ENCODE measurements around the gene PPP1R13B.

The PPP1R13B gene

GRCh38 chr14:103718572-103718971 is 128.8 kb downstream of the PPP1R13B start:
- Histone ChIP-seq H3K4me3 (ENCODE audit: low read depth in 1 of 2, low read length in 1 of 2) (no peak overlapping the region), H3K27me3 (peaks cover 4% of the 10 kb centered on the region), H3K4me1 (ENCODE audit: control insufficient read depth in 1 of 2, insufficient read depth in 1 of 2, low read depth in 1 of 2, low read length in 1 of 2) (peaks cover 13 to 18% of the 10 kb centered on the region in 2 experiments), H3K9me3 (no peaks in the 10 kb centered on the region), H3K27ac (no peak overlapping the region), H3K36me3 (no peaks in the 10 kb centered on the region)
- TF ChIP-seq CTCF (IDR thresholded peaks at IDR 0.05): no peak

GRCh38 chr14:103716899-103717411 is 130.4 kb downstream of the PPP1R13B start:
- no peak for TF ChIP-seq CTCF (IDR thresholded peaks at IDR 0.05)
- H3K27me3 ChIP-seq: peaks cover 4% of the 10 kb centered on the region
- H3K27ac ChIP-seq: no peak overlapping the region
- H3K9me3 ChIP-seq: no peaks in the 10 kb centered on the region
- peaks cover 13 to 18% of the 10 kb centered on the region in 2 experiments for H3K4me1 ChIP-seq (ENCODE audit: control insufficient read depth in 1 of 2, insufficient read depth in 1 of 2, low read depth in 1 of 2, low read length in 1 of 2)
- no peaks in the 10 kb centered on the region for H3K36me3 ChIP-seq
- no peak overlapping the region for H3K4me3 ChIP-seq (ENCODE audit: low read depth in 1 of 2, low read length in 1 of 2)

GRCh38 chr14:103716091-103716801 is 131.1 kb downstream of the PPP1R13B start:
- peaks cover 13 to 18% of the 10 kb centered on the region in 2 experiments for H3K4me1 ChIP-seq (ENCODE audit: control insufficient read depth in 1 of 2, insufficient read depth in 1 of 2, low read depth in 1 of 2, low read length in 1 of 2)
- H3K4me3 ChIP-seq (ENCODE audit: low read depth in 1 of 2, low read length in 1 of 2): peak overlapping the region; percentile 66 to 73
- H3K9me3 ChIP-seq: no peaks in the 10 kb centered on the region
- H3K27me3 ChIP-seq: peaks cover 4% of the 10 kb centered on the region
- H3K36me3 ChIP-seq: no peaks in the 10 kb centered on the region
- TF ChIP-seq CTCF (IDR thresholded peaks at IDR 0.05): no peak
- peak overlapping the region; percentile 76 for H3K27ac ChIP-seq

- peaks cover 4% of the 10 kb centered on the region for H3K27me3 ChIP-seq
- peaks cover 13 to 18% of the 10 kb centered on the region in 2 experiments for H3K4me1 ChIP-seq (ENCODE audit: control insufficient read depth in 1 of 2, insufficient read depth in 1 of 2, low read depth in 1 of 2, low read length in 1 of 2)
- H3K4me3 ChIP-seq (ENCODE audit: low read depth in 1 of 2, low read length in 1 of 2): peak within 1 kb of the TSS; percentile 66 to 73
- no peaks in the 10 kb centered on the region for H3K36me3 ChIP-seq
- H3K9me3 ChIP-seq: no peaks in the 10 kb centered on the region
- H3K27ac ChIP-seq: peak within 1 kb of the TSS; percentile 76
- no peak for TF ChIP-seq CTCF (IDR thresholded peaks at IDR 0.05)
Measured at GRCh38 chr14:103715052-103716000, 132.0 kb downstream of the PPP1R13B start, which contains the start of the genes XRCC3 and ZFYVE21. XRCC3 (minus strand) TSS chr14:103715451; CDS start chr14:103711087, 4,364 bp downstream. ZFYVE21 (plus strand) TSS chr14:103715810; CDS start chr14:103715842, 32 bp downstream.

GRCh38 chr14:103714063-103714724 is 133.2 kb downstream of the PPP1R13B start:
- H3K4me3 ChIP-seq (ENCODE audit: low read depth in 1 of 2, low read length in 1 of 2): peak overlapping the region; percentile 66 to 73
- H3K9me3 ChIP-seq: no peaks in the 10 kb centered on the region
- H3K4me1 ChIP-seq (ENCODE audit: control insufficient read depth in 1 of 2, insufficient read depth in 1 of 2, low read depth in 1 of 2, low read length in 1 of 2): peaks cover 13 to 18% of the 10 kb centered on the region in 2 experiments
- TF ChIP-seq CTCF (IDR thresholded peaks at IDR 0.05): no peak
- peaks cover 7% of the 10 kb centered on the region for H3K36me3 ChIP-seq
- peaks cover 4% of the 10 kb centered on the region for H3K27me3 ChIP-seq
- H3K27ac ChIP-seq: no peak overlapping the region
